Measurements from ENCODE around the gene ZIM2.

GRCh38 chr19:56764196-56764695 is 76.3 kb downstream of the ZIM2 start:
- TF ChIP-seq GATA2 (IDR thresholded peaks at IDR 0.05; ENCODE audit: low read depth, low read length), result no peak
- TF ChIP-seq GATA3 (IDR thresholded peaks at IDR 0.05; ENCODE audit: low read depth, low read length), result no peak

Measured in SH-SY5Y (cell line).